Measurements from ENCODE around the gene DFFB. TPM values are rescaled to one million over a fixed set of nuclear protein-coding genes. Genes with fewer than 3 reads are reported as not detected.
A peak's percentile ranks its signal among the peaks of the same experiment; 100 is the strongest.

The DFFB gene
- total and polyA plus RNA-seq, 10 donors: 6.3 to 13.8 (median 10.3) TPM

DNA sequence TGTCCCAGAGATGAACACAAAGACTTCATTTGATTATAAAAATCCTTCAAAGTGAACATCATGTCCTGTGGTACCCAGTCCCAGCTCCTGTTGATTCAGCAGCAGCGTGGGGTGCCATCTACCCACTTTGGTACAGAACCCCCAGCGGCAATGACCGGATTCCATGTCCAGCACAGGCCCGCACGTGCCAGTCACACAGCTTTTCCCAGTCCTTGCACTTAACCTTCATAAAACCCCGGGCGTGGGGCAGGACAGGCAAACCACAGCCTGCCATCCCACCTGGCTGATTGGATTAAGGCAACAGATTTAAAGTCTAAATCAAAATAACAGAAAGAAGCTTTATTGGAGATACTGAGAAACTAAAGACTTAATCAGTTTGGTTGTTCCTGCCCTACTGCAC lies 15.8 kb upstream of the DFFB start:
- peaks cover 0 to 16% (median 12%) of the 10 kb centered on the region in 8 donors for H3K9me3 ChIP-seq
- TF ChIP-seq POLR2AphosphoS5 (IDR thresholded peaks at IDR 0.05) (no peak), POLR2A (IDR thresholded peaks at IDR 0.05) (no peak)
- TF ChIP-seq, protein P1, sequence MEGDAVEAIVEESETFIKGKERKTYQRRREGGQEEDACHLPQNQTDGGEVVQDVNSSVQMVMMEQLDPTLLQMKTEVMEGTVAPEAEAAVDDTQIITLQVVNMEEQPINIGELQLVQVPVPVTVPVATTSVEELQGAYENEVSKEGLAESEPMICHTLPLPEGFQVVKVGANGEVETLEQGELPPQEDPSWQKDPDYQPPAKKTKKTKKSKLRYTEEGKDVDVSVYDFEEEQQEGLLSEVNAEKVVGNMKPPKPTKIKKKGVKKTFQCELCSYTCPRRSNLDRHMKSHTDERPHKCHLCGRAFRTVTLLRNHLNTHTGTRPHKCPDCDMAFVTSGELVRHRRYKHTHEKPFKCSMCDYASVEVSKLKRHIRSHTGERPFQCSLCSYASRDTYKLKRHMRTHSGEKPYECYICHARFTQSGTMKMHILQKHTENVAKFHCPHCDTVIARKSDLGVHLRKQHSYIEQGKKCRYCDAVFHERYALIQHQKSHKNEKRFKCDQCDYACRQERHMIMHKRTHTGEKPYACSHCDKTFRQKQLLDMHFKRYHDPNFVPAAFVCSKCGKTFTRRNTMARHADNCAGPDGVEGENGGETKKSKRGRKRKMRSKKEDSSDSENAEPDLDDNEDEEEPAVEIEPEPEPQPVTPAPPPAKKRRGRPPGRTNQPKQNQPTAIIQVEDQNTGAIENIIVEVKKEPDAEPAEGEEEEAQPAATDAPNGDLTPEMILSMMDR (IDR thresholded peaks at IDR 0.05 in 8 of 11, conservative IDR thresholded peaks at IDR 0.05 in 3 of 11): no peak
- intact Hi-C loops (cut with DNase I; ENCODE audit: low total_unique reads): no loop called here
- 97% methylated on average over 7 of the region's 7 CpGs for WGBS, 5 donors
- H3K27ac ChIP-seq: no peak overlapping the region
- H3K27me3 ChIP-seq (replicated peaks in 1 of 7): no peaks in the 10 kb centered on the region
- no peaks in the 10 kb centered on the region for H3K4me1 ChIP-seq
- peaks cover 4 to 97% (median 70%) of the 10 kb centered on the region in 6 donors for H3K36me3 ChIP-seq
- no peak for DNase-seq
- H3K4me3 ChIP-seq: no peak overlapping the region

DNA sequence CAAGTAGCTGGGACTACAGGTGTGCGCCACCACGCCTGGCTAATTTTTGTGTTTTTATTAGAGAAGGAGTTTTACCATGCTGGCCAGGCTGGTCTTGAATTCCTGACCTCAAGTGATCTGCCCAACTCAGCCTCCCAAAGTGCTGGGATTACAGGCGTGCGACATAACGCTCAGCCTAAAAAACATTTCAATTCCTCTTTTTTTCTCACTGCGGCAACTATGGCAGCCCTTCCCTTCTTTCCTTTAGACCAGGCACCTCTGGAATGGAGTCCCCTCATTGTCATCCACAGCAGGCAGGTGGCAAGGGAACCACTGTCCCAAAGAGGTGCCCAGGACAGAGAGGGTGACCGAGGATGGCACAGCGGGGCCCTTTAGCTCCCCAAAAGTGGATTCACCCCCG lies 14.4 kb upstream of the DFFB start:
- intact Hi-C loops (cut with DNase I; ENCODE audit: low total_unique reads): no loop called here

DNA sequence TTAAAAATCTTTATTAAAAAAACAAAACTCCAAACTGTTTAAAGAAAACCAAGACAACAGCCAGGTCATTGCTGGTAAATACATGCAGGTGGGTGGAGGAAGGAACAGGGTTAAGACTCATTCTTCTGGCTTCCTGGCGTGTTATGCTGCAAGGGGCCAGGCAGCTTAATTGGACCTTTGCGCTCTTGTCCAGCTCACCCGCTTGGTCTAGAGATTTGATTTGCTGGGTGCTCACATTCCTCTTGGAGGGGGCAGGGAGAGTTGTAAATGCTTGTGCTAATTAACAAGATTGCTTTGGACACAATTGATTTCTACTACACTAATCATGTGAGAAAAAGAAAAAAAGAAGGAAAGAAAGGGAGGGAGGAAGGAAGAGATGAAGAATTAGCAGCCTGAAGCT lies 10.7 kb upstream of the DFFB start:
- no peak for DNase-seq
- H3K27ac ChIP-seq: no peak overlapping the region
- no peaks in the 10 kb centered on the region for H3K27me3 ChIP-seq (replicated peaks in 1 of 7)
- no peaks in the 10 kb centered on the region for H3K9me3 ChIP-seq
- no peak for TF ChIP-seq POLR2AphosphoS5 (IDR thresholded peaks at IDR 0.05)
- TF ChIP-seq POLR2A (IDR thresholded peaks at IDR 0.05): no peak
- TF ChIP-seq, protein P1 (IDR thresholded peaks at IDR 0.05 in 8 of 11, conservative IDR thresholded peaks at IDR 0.05 in 3 of 11): no peak
- intact Hi-C loops (cut with DNase I; ENCODE audit: low total_unique reads): no loop called here
- H3K4me1 ChIP-seq: no peaks in the 10 kb centered on the region
- WGBS, 5 donors: 88 to 98% (median 90%) methylated on average over 3 of the region's 3 CpGs
- peaks cover 1 to 97% (median 68%) of the 10 kb centered on the region in 6 donors for H3K36me3 ChIP-seq
- no peak overlapping the region for H3K4me3 ChIP-seq

More for the DNA sequence above, 14.4 kb upstream of the DFFB start:
- H3K4me3 ChIP-seq: no peak overlapping the region
- H3K27me3 ChIP-seq (replicated peaks in 1 of 7): no peaks in the 10 kb centered on the region
- 60 to 93% (median 76%) methylated on average over 9 of the region's 9 CpGs for WGBS, 5 donors
- H3K4me1 ChIP-seq: no peaks in the 10 kb centered on the region
- H3K27ac ChIP-seq: peak overlapping the region in 4 of 8 donors; percentile 10 to 64 (median 15)
- DNase-seq: no peak
- peaks cover 0 to 3% (median 2%) of the 10 kb centered on the region in 8 donors for H3K9me3 ChIP-seq
- H3K36me3 ChIP-seq: peaks cover 4 to 97% (median 68%) of the 10 kb centered on the region in 6 donors
- TF ChIP-seq, protein P1 (IDR thresholded peaks at IDR 0.05 in 8 of 11, conservative IDR thresholded peaks at IDR 0.05 in 3 of 11): no peak
- no peak for TF ChIP-seq POLR2AphosphoS5 (IDR thresholded peaks at IDR 0.05)
- TF ChIP-seq POLR2A (IDR thresholded peaks at IDR 0.05): no peak

DNA sequence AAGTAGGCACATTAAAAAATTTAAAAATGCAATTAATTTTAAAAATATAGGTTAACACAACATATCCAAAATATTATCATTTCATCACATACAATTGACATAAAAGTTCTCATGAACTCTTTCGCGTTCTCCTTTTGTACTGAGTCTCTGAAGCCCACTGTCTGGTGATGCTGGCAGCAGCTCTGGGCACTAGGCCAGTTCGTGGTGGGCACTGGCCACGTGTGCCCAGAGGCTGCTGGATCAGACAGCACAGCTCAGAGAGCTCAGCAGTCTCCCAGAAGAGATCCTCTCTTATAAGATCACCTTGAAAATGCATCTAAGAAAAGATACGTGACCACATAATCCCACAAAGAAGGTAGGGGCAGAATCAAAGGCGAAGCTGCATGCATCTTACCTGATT lies 10.2 kb upstream of the DFFB start:
- TF ChIP-seq, protein P1 (IDR thresholded peaks at IDR 0.05 in 8 of 11, conservative IDR thresholded peaks at IDR 0.05 in 3 of 11): no peak
- TF ChIP-seq POLR2A (IDR thresholded peaks at IDR 0.05) (no peak), POLR2AphosphoS5 (IDR thresholded peaks at IDR 0.05) (no peak)
- Histone ChIP-seq H3K4me3 (no peak overlapping the region), H3K4me1 (no peaks in the 10 kb centered on the region), H3K36me3 (peaks cover 3 to 97% (median 69%) of the 10 kb centered on the region in 6 donors), H3K9me3 (no peaks in the 10 kb centered on the region), H3K27me3 (replicated peaks in 1 of 7) (no peaks in the 10 kb centered on the region), H3K27ac (no peak overlapping the region)
- DNase-seq: no peak
- 82 to 89% (median 86%) methylated on average over 6 of the region's 6 CpGs for WGBS, 5 donors
- intact Hi-C loops (cut with DNase I; ENCODE audit: low total_unique reads): no loop called here
